Activated effector memory CD4-positive, alpha-beta T cell treated with anti-CD3 and anti-CD28 coated beads, Interleukin-2, amount 50 U/mL, for 16 hours (primary cell): ENCODE results near the gene KMT2C.

ENCODE experiments used
- DNase-seq: peaks from one replicate; pipeline ENCODE4 v3.0.0-alpha.2; 2020

The KMT2C gene

DNA sequence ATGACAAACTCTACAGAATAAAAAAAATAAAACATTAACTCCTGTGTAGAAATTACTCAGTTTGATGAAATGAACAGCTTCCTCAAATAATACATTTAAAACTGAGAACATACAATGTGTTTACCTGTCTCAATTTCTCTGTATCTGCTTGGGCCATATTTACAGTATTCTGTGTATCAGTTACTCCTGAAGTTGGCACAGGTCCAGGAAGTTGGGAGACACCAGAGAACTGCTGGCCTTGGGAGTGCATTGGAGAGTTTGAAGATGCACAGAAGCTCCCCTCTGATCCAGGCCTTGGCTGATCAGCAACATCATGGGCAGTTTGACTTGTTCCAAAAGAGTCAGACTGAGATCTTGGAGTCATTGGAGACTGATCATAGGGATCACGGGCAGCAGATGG is 255.2 kb downstream of the KMT2C start:
- DNase-seq = no peak

DNA sequence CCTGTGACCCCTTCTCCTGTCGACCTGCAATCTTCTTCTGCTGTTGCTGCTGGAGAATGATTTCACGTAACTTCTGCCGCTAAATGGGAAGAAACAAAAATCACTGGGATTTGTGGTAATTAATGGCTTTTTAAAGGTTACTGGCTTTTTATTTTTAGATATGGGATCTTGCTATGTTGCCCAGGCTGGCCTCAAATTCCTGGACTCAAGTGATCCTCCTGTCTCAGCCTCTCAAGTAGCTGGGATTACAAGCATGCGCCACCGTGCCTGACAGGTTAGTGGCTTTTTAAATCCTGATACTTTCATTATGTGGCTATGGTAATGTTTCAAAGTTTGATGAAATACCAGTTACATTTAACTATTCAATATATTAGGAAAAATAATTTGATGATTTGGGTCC is 255.8 kb downstream of the KMT2C start:
- no peak for DNase-seq

GRCh38 chr7:152178405-152179058 is 257.3 kb downstream of the KMT2C start:
- DNase-seq = no peak

DNA sequence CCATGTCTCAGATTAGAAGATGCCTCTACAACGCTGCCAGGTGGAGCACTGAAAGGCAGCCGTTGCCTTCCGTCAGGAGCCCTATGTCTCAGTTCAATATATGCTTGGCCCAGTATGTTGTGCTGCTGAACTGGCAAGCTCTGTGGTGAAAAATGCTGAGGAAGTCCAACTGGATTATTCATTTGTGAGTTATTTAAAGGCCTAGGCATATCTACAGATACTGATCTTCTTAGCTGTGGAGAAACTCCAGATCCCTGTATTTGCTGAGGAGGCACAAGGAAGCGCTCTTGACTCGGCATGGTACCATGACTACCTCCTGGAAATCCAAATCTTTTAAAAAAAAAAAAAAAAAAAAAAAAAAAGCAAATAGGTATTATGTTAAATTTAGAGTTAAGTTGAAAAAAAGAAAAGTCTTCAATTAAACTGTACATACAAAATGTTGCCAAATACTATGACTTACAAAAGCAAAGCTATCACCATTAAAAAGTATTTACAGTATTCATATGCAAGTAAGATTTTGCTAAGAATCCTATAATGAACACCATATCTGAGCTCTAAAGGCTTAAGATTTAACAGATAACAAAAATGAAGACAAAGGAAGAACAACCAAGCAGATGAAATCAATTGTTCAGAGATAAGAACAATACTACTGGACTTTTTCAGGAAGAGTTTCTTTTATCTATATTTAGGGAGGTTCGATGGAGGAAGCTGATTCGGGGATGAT is 258.0 kb downstream of the KMT2C start:
- no peak for DNase-seq

DNA sequence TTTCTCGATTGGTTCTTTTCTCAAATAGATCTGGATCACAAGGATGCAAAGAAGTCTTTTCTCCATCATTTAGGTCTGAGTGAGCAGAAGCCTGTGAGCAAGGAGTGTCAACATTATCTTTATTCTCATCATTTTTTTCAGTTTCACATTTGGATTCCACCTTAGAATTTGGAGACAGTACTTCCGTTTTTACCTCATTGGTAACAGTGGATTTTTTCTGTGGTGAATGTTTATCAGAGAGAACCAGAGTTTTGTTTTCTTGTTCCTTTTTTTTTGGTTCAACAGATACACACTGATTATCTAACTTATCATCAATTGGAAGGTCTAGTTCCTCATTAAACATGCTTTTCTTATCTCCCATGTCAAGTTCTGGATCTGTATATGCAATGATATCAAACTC is 259.0 kb downstream of the KMT2C start:
- no peak for DNase-seq

DNA sequence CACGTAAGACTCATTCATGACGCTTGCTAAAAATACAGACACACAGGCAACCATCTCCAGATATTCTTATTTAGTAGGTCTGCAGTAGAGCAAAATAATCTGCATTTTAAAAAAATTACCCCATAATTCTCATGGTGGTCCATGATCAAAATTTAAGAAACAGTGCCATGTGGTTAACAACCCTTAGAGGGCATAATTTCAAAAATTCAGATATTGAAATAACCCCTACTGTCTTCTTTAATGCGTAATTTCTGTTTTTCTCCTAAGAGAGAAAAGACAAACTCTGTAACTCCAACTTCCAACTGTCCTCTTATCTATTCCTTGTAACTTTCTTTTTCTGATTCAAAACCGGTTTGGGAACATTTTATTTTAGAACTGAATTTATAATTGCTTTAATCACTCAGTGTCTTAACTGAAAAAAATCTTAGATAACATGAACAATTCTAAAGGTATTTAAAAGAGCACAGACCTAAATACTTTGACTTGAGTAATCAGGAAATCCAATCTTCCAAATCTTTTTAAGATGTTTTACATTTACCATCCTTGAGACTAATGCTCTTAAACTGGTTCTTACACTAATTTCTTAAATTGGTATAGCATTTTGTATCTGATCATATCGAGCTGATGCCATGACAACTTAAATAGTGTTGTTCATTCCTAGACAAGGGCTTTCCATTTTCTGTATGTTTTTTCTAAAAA is 262.3 kb downstream of the KMT2C start:
- no peak for DNase-seq

DNA sequence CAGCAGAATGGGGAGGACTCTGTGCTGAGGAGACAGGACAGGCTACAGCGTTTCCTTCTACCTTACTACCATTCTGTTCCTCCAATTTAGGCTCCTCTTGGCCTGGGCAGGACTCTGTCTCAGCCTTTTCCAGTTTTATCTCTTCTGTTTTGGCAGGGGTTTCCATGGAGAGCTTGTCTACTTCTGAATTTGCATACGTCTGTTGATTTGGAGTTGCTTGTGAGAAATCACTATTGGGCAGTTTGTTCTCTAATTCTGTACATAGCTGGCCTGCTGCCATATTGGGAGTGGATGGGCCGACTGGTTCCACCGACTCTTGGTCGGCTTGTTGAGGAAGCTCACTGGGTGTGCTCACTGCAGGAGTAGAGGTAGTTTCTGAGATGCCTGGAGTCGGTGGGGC is 273.5 kb downstream of the KMT2C start:
- no peak for DNase-seq

DNA sequence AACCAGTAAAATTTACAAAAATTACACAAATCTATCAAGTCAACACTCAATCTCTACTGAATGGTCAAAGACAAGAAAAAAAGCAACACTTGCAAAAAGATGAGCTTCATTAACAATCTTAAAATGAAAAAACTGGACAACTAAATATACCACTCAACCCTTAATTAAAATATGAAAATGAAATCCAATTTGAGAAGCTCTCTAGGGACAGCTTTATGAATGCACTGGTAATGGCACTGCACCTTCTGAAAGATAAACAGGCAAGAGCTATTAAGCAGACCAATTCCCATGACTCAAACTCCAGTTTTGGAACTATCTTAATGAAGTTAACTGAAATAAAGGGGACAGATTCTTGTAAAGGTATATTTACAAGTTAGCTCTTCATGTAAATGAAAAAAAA is 274.6 kb downstream of the KMT2C start:
- no peak for DNase-seq

DNA sequence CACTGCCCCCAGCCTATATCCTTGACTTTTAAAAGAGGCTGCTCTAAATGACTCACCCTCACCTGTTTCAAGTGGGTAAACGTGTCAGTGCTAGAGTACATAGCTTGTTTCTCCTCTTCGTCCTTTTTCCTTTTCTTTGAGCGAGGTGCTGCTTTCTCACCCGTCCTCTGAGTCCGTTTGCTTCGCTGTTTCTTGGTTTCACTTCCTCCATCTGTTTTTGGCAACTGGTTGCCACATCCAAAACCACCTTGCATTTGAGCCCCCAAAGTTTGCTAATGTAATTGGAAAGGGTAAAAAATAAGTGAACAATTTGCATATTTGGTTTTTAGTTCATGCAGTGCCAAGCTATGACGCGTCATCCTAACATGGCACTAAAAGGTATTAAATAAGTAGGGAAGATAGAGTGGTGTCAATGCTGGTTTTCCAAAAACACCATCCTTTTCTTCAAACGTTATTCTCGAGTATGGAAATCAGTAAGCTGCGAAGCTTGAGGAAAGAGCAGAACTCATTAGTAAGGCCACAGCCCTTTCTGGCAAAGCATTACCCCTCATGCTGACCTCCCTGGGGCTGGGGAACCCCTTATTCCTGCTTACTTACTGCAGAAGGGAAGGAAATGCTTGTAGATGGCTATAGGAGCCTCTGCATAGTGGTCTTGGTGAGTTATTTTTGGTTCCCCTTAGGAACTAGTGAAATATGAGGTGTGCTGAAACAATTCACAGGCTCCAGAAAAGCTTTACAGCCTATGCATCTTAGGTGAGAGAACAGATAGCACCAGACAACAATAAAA is 276.8 kb downstream of the KMT2C start:
- no peak for DNase-seq

DNA sequence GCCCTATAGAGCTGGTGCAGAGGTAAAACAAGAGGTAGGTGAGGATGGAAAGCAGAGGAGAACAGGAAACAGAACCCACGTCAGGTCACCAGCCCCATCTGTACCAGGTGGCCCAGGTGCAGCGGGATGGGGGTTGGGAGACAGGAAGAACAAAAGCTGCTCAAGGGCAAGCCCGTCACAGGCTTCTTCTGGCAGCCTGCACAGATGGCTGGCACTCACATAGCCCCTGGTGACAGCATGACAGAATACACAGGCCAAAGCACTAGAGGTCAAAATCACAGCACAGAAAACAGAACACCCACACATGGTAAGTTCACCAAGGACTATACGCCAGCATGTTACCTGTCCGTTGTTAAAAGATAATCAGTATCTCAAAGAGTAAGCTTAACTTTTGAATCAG is 283.5 kb downstream of the KMT2C start:
- no peak for DNase-seq

- DNase-seq = no peak
Observed at GRCh38 chr7:152149363-152149762, 286.4 kb downstream of the KMT2C start.

- no peak for DNase-seq
Observed at GRCh38 chr7:152148706-152149105, 287.1 kb downstream of the KMT2C start.

DNA sequence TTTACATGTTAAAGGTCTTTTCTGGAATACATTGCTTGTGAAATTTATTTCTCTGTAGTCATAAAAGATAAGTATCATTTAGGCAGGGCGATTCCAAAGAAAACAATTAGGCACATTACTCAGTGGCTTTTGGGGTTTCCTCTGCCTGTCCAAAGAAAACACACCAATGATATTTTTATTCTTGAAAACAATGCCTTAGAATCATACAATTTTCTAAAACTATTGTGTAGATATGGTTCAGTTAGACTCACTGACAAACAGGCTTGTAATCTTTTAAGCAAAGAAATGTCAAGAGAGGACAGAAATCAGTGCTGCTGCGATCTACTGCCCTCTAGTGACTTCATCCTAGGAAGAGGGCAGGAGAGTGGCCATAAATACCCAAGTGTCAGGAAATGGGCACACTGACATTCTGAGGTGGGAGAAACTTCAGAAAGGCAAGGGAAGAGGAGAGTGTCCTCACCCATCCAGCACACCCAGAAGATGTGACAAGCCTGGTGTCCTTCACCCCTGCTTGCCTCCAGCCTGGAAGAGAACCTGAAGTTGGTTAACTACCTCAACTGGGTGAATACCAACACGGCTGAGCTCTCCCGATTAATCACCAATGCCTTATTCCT is 289.8 kb downstream of the KMT2C start:
- DNase-seq = no peak

DNA sequence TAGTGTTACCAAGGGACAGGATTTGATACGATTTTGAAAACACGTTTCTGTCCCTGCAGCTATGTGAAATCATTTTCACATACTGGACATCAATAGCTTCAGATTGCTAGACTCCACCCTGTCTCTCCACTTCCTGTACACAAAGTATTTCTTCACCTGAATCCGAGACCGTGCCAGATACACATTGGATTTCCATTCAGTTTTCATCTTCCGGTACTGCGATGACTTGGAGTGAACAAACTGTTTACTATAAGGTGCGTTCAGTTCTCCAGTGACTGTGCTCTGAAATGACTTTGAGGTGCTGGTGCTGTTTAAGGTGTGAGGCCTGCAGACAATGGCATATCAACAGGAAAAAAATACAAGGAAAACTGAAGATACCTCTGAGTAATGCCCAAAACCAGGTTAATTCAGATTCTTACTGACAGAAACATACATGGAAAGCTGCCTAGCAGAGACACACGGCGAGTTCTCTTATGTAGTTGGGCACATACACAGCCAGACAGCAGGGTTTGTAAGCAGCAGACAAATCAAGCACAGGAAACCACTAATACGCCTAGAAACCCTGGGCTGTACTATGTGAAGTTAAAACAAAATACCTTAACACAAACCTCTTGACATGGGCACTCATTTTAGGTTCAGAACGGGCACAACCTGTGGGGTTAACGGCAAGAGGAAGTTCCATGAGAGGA is 291.1 kb downstream of the KMT2C start:
- DNase-seq = no peak

GRCh38 chr7:152142976-152143595 is 292.7 kb downstream of the KMT2C start:
- no peak for DNase-seq

GRCh38 chr7:152140560-152140959 is 295.2 kb downstream of the KMT2C start:
- DNase-seq = no peak

DNA sequence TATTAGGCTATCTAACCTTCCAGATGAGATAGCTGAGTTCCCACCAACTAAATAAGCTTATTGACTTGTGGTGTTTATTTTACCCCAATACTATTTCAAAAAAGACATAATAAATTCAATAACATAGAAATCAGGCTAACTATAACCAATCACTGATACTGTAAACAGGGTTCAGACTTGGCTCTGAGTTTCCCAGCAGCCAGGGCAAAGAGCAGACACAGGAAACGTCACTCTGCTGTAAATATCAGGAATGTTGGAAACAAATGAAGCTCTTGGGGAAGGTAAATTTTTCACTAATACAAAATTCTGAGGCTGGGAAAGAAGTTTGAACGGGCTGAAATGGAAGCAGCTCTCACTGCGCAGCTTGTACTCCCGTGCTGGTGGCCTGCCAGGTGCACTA is 295.7 kb downstream of the KMT2C start:
- DNase-seq = no peak

DNA sequence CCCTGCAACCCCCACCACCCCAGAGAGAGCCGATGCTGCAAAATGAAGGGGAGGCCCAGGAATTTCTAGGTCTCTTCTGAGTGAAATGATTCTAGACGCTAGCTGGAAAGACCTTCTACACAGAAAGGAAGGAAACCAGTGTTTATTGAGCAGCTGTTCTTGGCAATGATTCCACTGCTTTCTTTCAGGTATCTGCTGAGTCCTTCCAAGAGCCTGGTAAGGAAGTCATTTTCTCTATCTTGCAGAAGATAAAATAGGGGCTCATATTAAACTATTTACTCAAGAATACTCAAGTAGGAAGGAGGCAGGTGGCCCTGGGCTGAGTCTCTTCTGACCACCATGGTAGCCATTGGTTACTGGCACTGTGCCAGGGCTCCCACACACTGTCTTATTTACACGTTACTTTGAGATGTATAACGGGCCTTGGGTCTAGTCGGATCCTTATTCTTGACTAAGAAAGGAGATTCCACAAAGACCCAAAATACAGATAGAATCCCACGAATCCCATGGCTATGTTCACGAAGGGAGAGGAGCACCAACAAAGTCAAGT is 298.3 kb downstream of the KMT2C start:
- DNase-seq = no peak

GRCh38 chr7:152136686-152137085 is 299.1 kb downstream of the KMT2C start:
- DNase-seq = no peak

GRCh38 chr7:152133804-152134203 is 302.0 kb downstream of the KMT2C start:
- no peak for DNase-seq

DNA sequence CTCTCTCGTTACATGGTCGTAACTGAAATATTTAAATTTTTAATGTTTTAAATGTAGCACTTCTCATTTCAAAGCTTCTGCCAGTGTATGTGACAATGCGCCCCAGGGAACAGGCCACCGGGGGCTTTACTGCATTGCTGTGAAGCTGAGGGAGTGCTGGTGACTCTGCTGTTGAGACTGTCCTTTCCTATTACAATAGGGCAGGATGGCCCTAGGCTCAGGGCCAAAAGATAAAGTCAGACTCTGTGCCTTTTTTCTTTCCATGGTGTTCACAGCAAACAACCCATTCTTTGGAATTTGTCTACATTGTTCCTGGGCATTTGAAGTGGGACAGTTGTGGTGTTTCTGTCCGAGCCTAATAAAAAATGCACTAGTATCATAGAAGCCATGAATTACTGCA is 303.0 kb downstream of the KMT2C start:
- no peak for DNase-seq
